ENCODE data around the gene CFAP77.
A peak's percentile ranks its signal among the peaks of the same experiment; 100 is the strongest.

The CFAP77 gene

DNA sequence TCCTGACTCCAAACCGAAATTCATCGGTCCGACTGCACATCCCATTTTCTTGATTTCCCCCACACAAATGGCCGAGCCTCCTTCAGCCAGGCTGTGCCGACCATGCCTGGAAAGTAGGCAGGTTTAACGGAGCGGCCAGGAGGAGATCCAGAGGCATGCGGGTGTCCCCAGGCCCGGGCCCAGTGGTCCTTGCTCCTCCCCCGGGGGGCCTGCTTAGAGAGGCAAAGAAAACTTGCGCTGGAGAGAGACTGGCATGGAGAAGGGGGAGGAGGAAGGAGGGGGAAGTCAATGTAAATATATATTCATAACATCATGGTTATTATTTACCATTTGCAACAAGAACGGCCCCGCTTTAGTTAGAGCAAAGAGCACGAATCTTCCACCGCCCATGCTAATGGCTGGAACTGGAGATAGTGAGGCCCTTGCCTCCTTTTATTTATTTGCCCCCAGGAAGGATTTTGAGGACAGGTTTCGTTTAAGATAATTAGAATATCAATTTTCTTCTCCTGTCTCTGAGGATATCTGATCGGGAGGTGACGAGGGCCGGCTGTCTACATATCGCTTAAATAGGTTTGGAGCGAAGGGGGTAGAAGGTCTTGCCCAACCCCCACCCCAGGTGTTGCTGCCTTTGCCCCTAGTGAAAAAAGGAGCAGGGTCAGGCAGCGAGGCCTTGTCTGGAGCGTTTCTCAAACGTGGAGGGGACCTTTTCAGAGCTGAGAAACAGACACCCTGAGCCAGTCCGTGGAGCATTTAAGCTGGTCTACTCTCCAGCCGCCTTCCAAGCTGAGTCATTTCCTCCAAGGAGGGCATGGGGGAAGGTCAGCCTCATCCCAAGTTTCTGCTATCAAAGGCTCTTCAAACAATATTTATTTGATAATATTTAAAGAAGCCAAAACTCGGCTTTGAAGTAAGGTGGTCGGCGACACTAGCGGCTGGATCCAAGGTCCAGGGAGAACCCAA is 174.9 kb downstream of the CFAP77 start:
- DNase-seq (ENCODE audit: low read depth): peak; percentile 12
- H3K4me3 ChIP-seq (ENCODE audit: low read length): no peak overlapping the region
- TF ChIP-seq, protein P1, sequence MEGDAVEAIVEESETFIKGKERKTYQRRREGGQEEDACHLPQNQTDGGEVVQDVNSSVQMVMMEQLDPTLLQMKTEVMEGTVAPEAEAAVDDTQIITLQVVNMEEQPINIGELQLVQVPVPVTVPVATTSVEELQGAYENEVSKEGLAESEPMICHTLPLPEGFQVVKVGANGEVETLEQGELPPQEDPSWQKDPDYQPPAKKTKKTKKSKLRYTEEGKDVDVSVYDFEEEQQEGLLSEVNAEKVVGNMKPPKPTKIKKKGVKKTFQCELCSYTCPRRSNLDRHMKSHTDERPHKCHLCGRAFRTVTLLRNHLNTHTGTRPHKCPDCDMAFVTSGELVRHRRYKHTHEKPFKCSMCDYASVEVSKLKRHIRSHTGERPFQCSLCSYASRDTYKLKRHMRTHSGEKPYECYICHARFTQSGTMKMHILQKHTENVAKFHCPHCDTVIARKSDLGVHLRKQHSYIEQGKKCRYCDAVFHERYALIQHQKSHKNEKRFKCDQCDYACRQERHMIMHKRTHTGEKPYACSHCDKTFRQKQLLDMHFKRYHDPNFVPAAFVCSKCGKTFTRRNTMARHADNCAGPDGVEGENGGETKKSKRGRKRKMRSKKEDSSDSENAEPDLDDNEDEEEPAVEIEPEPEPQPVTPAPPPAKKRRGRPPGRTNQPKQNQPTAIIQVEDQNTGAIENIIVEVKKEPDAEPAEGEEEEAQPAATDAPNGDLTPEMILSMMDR (conservative IDR thresholded peaks at IDR 0.05; ENCODE audit: low read length): no peak

DNA sequence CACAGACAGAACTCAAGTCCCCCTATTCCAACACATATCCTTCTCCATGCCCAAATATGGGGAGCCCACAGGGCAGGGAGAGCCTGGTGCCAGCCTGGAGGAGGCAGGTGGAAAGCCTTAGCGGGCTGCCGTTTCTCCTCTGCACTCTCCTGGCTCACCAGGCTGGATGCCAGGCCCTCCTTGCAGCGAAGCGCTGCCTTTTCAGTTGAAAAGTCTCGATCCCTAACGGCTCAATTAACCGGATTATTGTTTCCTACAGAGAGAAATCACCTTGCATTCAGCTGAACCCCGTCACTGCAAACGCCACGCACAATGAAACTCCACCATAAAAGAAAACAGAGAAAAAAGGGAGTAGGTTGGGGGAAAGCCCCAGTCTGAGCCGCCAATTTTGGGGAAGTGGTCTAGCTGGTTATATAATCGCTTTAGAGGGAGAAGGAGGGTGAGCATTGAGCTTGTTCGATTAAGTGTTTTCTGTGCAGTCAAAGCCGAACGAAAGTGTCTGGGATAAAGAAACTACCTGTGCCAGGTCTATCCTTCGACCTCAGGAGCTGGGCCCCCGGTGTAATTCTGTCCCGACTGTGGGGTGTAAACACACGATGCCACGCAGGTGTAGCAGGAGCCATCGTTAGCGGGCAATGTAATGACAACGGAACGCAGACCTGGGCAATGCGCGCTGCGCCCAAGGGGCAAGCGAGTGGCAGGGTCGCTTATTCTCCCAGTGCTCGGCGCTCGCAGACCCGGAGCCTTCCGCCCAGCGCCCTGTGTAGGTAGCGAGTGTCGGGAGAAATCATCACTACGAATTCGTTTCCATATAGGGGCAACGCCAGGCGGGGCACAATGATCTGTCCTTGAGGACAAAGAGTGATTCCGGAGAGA is 176.2 kb downstream of the CFAP77 start:
- TF ChIP-seq, protein P1 (conservative IDR thresholded peaks at IDR 0.05; ENCODE audit: low read length): no peak
- DNase-seq (ENCODE audit: low read depth): no peak
- H3K4me3 ChIP-seq (ENCODE audit: low read length): no peak overlapping the region

DNA sequence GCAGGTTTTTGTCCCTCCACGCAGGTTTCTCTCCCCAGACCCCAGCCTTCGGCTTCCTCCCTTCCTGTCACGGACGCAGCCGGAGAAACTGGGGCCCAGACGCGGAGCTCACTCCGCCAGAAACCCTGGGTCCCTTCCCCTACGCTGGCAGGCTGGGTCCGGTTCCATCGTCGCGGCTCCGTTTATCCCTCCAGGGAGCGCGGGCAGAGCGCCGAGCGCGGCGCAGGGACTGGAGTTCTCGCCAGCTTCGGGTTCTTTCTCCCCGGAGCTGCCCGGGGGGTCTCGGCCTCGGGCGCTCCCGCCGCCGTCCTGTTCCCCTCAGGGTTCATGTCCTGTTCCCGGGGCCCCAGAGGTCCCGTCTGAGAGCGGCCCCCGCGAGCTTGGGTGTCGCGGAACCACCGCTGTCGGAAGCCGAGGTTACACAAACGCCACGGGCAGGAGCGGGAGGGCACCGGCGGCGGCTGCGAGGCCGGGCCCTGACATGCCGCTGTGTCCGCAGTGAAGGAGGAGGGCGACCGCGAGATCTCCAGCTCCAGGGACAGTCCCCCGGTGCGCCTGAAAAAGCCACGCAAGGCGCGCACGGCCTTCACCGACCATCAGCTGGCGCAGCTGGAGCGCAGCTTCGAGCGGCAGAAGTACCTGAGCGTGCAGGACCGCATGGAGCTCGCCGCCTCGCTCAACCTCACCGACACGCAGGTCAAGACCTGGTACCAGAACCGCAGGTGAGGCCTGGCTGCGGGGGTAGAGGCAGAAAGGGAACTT is 177.0 kb downstream of the CFAP77 start:
- no peak overlapping the region for H3K4me3 ChIP-seq (ENCODE audit: low read length)
- TF ChIP-seq, protein P1 (conservative IDR thresholded peaks at IDR 0.05; ENCODE audit: low read length): no peak
- no peak for DNase-seq (ENCODE audit: low read depth)

DNA sequence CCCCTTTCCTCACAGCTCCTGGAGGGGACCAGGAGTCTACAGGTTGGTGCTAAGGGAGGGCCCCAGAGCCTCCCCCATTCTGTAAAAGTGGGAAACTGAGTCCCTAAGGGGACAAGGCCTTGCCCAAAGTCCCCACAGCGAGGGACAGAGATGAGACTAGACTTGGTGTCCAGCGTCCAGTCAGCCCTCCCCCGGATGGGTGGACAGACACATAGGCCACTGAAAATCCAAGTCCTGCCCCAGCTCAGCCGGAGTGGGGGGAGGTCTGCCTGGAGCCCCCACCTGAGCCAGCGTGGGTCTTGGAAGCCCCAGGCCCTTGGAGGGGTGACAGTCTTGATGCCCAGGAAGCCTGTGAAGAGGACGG is 177.6 kb downstream of the CFAP77 start:
- H3K4me3 ChIP-seq (ENCODE audit: low read length): no peak overlapping the region
- TF ChIP-seq, protein P1 (conservative IDR thresholded peaks at IDR 0.05; ENCODE audit: low read length): no peak
- DNase-seq (ENCODE audit: low read depth): no peak

DNA sequence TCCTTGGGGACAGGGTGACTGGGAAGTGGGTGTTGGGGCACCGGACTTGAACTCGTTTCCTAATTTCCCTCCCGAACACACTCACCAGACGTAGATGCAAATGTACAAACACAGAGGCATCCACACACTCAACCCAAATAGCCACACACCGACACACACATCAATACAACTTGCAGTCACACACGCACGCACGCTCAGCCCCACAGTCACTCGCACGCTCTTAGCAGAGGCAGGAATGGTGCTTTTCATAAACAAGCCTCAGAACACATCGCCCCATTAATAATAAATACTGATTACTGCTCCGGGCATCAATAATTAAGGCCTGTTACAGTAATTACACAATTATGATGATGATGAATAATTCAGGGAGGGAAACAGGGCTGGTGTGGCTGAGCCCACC is 178.1 kb downstream of the CFAP77 start:
- TF ChIP-seq, protein P1 (conservative IDR thresholded peaks at IDR 0.05; ENCODE audit: low read length): no peak
- DNase-seq (ENCODE audit: low read depth): no peak
- no peak overlapping the region for H3K4me3 ChIP-seq (ENCODE audit: low read length)

DNA sequence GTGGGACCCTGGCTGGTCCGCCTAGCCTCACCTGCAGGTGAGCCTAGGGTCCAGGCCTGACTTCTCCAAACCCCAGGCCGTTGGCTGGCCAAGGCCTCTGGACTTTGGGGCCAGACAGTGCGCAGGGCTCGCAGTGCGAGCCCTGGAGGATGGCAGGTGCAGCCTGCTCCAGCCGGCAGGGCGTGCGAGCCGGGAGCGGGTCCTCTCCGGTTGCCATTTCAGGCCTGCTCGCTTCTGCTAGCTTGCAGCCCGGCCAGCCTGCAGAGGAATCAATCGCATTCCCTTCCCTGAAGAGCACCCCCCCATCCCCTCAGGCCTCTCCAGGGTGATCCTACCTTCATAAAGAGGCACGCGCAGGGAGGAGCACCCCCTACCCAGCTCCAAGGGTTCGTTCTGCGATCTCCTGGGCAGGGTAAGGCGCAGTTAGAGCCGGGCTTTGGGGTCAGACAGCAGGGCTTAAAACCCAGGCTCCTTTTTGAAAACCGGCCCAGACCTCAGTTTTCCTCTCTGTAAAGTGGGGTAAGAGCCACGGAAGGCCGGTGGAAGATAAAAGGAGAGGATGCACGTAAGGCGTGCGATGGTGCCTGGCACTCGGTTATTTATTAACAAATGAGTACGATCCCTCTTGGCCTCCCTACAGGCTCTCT is 178.6 kb downstream of the CFAP77 start:
- TF ChIP-seq, protein P1 (conservative IDR thresholded peaks at IDR 0.05; ENCODE audit: low read length): no peak
- no peak overlapping the region for H3K4me3 ChIP-seq (ENCODE audit: low read length)
- DNase-seq (ENCODE audit: low read depth): no peak
